ENCODE measurements around the gene ATXN7L3. TPM values are rescaled to one million over a fixed set of nuclear protein-coding genes. Genes with fewer than 3 reads are reported as not detected.
"Not testable (repeated sequence)": the region's sequence is repeated elsewhere in the genome, so short reads cannot be mapped to it uniquely, and the experiment has no call there.

Gene ATXN7L3, protein sequence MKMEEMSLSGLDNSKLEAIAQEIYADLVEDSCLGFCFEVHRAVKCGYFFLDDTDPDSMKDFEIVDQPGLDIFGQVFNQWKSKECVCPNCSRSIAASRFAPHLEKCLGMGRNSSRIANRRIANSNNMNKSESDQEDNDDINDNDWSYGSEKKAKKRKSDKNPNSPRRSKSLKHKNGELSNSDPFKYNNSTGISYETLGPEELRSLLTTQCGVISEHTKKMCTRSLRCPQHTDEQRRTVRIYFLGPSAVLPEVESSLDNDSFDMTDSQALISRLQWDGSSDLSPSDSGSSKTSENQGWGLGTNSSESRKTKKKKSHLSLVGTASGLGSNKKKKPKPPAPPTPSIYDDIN
- 32.4 and 46.3 TPM in 2 replicates for total RNA-seq

DNA sequence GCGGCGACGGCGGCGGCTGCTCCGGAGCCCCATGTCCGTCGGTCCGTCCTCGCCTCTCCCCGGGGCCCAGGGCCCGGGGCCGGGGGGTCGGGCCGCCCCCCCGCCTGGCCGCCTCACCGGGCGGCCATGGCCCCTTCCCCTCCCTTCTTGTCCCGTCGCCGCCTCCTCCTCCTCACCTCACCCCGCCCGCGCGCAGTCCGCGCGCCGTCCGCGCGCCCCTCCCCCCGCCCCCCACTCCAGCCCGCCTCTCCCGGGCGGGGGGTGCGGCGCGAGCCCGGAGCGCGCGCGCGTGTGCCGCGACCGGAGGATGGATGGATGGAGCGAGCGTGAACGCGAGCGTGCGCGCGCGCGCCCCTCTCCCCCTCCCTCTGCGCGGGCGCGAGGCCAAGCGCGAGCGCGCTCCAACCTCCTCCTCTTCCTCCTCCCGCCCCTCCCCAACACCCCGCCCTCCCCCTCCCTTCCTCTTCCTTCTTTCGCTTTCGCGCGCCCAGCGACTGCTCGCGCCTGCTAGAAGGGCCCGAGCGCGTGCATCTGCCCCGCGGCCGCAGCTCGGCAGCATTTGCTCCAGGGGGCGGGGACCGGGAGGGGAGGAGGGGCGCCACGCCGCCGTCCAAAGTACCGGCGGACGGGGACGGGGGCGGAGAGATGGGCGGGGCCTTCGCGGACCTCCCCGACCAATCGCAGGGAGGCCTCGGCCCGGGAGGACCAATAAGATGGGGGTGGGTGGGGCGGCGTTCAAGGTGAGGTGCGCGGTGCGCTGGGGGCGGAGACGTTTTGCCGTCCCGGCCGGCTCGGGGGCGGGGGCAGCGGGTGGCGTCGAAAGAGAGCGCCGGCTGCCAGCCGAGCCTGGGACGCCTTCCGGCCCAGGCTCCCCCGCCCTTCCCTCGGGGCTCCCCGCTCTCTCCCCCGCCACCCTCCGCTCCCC is at the start of gene ATXN7L3:
ATXN7L3 (minus strand) TSS at position 332 of the 925 bp plus-strand sequence. CDS start 1,814 bp downstream, outside the sequence.
- FAIRE-seq (no peak), DNase-seq (ENCODE audit: low read depth) (peak; percentile 88)
- H3K36me3 ChIP-seq (ENCODE audit: control insufficient read depth, insufficient read depth, low read length): peaks cover 20% of the 10 kb centered on the region

DNA sequence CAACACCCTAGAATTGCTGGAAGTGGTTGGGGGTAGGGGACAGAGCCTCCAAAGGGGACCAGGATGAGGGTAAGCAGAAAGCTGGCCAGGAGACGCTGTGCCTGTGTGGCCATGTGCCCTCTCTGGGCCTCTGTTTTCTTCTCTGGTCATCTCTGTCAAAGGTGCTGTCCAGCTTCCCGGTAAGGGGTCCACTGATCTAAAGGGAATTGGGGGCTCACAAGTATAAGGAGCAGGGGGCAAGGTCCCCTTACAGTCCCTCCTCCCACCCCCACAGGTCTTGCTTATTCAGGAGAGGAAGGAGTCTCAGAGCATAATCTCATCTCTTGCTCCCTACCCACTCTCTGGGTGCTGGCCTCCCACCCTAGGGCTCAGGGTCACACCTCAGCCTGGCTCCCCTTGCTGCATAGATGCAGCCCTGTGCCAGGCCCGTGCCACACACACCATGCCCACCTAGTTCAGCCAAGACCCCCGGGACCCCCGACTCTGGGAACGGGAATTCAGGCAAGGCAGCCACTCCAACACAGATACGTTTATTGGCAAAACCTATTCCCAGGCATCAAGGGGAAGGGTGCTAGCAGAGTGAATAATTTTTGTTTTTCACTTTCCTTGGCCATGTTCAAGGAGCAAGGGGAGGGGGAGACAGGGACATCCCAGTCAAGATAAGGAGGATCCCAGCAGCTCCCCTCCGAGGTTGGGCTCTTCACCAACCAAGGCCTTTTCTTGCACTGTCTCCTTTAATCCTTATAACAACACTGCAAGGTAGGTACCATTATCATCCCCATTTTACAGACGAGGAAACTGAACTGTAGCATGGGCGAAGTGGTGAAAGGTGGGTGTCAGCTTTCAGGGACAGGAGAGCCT is 48.4 kb upstream of the ATXN7L3 start:
- no peak for FAIRE-seq
- H3K36me3 ChIP-seq (ENCODE audit: control insufficient read depth, insufficient read depth, low read length): no peaks in the 10 kb centered on the region
- no peaks in the 10 kb centered on the region for H3K27me3 ChIP-seq (ENCODE audit: control insufficient read depth, insufficient read depth, low read length)
- DNase-seq (ENCODE audit: low read depth): no peak
- H3K4me3 ChIP-seq (ENCODE audit: low read depth, low read length): no peak overlapping the region
- TF ChIP-seq, protein P1, sequence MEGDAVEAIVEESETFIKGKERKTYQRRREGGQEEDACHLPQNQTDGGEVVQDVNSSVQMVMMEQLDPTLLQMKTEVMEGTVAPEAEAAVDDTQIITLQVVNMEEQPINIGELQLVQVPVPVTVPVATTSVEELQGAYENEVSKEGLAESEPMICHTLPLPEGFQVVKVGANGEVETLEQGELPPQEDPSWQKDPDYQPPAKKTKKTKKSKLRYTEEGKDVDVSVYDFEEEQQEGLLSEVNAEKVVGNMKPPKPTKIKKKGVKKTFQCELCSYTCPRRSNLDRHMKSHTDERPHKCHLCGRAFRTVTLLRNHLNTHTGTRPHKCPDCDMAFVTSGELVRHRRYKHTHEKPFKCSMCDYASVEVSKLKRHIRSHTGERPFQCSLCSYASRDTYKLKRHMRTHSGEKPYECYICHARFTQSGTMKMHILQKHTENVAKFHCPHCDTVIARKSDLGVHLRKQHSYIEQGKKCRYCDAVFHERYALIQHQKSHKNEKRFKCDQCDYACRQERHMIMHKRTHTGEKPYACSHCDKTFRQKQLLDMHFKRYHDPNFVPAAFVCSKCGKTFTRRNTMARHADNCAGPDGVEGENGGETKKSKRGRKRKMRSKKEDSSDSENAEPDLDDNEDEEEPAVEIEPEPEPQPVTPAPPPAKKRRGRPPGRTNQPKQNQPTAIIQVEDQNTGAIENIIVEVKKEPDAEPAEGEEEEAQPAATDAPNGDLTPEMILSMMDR (IDR thresholded peaks at IDR 0.05; ENCODE audit: insufficient read depth, low read length, severe bottlenecking): no peak

More for the DNA sequence above, at the start of gene ATXN7L3:
- TF ChIP-seq, protein P1 (IDR thresholded peaks at IDR 0.05; ENCODE audit: insufficient read depth, low read length, severe bottlenecking): no peak
- H3K4me3 ChIP-seq (ENCODE audit: low read depth, low read length): peak within 1 kb of the TSS; percentile 82
- no peaks in the 10 kb centered on the region for H3K27me3 ChIP-seq (ENCODE audit: control insufficient read depth, insufficient read depth, low read length)

DNA sequence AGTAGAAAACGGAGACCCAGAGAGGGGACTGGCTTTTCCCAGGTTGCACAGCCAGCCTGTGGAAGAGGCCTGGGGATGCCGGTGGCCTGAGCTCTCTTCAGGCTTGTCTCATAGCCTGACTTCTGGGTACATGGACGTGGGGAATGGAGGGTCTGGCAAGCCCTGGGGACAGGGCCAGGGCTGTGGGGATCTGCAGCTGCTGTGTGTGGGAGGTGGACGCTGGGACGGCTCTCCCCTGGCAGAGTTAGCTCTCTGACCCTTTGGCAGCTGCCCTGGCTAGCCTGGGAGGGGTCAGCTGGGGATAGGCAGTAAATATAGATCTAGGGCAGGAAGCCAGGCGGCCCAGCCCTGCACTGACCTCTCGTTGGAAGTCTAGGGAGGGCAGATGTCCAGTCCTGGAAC is 47.8 kb upstream of the ATXN7L3 start:
- TF ChIP-seq, protein P1 (IDR thresholded peaks at IDR 0.05; ENCODE audit: insufficient read depth, low read length, severe bottlenecking): no peak
- FAIRE-seq (no peak), DNase-seq (ENCODE audit: low read depth) (no peak)
- no peaks in the 10 kb centered on the region for H3K27me3 ChIP-seq (ENCODE audit: control insufficient read depth, insufficient read depth, low read length)
- no peak overlapping the region for H3K4me3 ChIP-seq (ENCODE audit: low read depth, low read length)
- H3K36me3 ChIP-seq (ENCODE audit: control insufficient read depth, insufficient read depth, low read length): no peaks in the 10 kb centered on the region

DNA sequence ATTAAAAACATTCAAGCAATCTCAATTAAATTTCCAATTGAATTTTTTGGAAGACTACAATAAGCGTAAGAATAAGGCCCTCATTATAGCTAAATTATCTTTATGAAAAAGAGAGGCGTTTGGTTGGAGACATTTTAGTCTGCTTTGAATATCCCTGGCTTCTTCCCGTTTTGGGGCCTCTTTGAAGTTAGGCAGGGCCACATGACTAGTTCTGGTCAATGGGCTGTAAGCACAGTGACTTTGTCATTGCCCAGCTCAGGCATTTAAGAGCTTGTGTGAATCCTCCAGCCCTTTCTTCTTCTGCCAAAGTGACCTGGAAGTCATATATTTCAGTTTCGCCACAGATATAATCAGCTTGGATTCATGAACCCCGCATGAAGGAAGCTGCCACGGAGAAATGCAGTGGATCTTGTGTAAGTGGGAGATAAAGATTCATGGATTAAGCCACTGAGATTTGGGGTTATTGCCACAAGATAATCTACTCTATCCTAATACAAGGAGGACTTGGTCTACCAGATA is 41.5 kb upstream of the ATXN7L3 start:
- FAIRE-seq (no peak), DNase-seq (ENCODE audit: low read depth) (no peak)
- no peaks in the 10 kb centered on the region for H3K27me3 ChIP-seq (ENCODE audit: control insufficient read depth, insufficient read depth, low read length)
- no peaks in the 10 kb centered on the region for H3K36me3 ChIP-seq (ENCODE audit: control insufficient read depth, insufficient read depth, low read length)
- TF ChIP-seq, protein P1 (IDR thresholded peaks at IDR 0.05; ENCODE audit: insufficient read depth, low read length, severe bottlenecking): no peak
- H3K4me3 ChIP-seq (ENCODE audit: low read depth, low read length): no peak overlapping the region

DNA sequence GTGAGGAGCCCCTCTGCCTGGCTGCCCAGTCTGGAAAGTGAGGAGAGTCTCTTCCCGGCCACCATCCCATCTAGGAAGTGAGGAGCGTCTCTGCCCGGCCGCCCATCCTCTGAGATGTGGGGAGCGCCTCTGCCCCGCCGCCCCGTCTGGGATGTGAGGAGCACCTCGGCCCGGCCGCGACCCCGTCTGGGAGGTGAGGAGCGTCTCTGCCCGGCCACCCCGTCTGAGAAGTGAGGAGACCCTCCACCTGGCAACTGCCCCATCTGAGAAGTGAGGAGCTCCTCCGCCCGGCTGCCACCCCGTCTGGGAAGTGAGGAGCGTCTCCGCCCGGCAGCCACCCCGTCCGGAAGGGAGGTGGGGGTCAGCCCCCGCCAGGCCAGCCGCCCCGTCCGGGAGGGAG is 38.2 kb upstream of the ATXN7L3 start:
- not testable (repeated sequence) for H3K27me3 ChIP-seq (ENCODE audit: control insufficient read depth, insufficient read depth, low read length); H3K36me3 ChIP-seq (ENCODE audit: control insufficient read depth, insufficient read depth, low read length); H3K4me3 ChIP-seq (ENCODE audit: low read depth, low read length); FAIRE-seq; DNase-seq (ENCODE audit: low read depth)

Data from bronchial epithelial cell (primary cell).